Astrocyte of the hippocampus (primary cell): Measurements from ENCODE around the gene CAMTA1.
A peak's percentile ranks its signal among the peaks of the same experiment; 100 is the strongest.

ENCODE experiments used
- DNase-seq: peaks from one replicate; pipeline ENCODE4 v3.0.0; 2011; ENCODE audit warnings: low read depth, low spot score

CAMTA1 gene

GRCh38 chr1:7667625-7668218 is 882.5 kb downstream of the CAMTA1 start:
- peak; percentile 96 for DNase-seq

- peak; percentile 80 for DNase-seq
Measured at GRCh38 chr1:7669559-7670311, 884.5 kb downstream of the CAMTA1 start.

- no peak for DNase-seq
Measured at GRCh38 chr1:7670334-7671145, 885.3 kb downstream of the CAMTA1 start.

GRCh38 chr1:7671146-7671465 is 885.9 kb downstream of the CAMTA1 start:
- no peak for DNase-seq

- DNase-seq = no peak
Measured at GRCh38 chr1:7671676-7672075, 886.4 kb downstream of the CAMTA1 start.

- DNase-seq = no peak
Measured at GRCh38 chr1:7672864-7673263, 887.6 kb downstream of the CAMTA1 start.

- no peak for DNase-seq
Measured at GRCh38 chr1:7674972-7675371, 889.7 kb downstream of the CAMTA1 start.

GRCh38 chr1:7675431-7676273 is 890.4 kb downstream of the CAMTA1 start:
- no peak for DNase-seq

- no peak for DNase-seq
Measured at GRCh38 chr1:7676274-7676945, 891.2 kb downstream of the CAMTA1 start.

GRCh38 chr1:7677111-7677510 is 891.9 kb downstream of the CAMTA1 start:
- DNase-seq = no peak

- DNase-seq = no peak
Measured at GRCh38 chr1:7677815-7678214, 892.6 kb downstream of the CAMTA1 start.

- no peak for DNase-seq
Measured at GRCh38 chr1:7678491-7679158, 893.4 kb downstream of the CAMTA1 start.

GRCh38 chr1:7679159-7679872 is 894.1 kb downstream of the CAMTA1 start:
- no peak for DNase-seq

- DNase-seq = no peak
Measured at GRCh38 chr1:7679873-7680206, 894.6 kb downstream of the CAMTA1 start.

GRCh38 chr1:7680207-7680954 is 895.1 kb downstream of the CAMTA1 start:
- DNase-seq = peak; percentile 81

- no peak for DNase-seq
Measured at GRCh38 chr1:7680955-7681268, 895.7 kb downstream of the CAMTA1 start.

GRCh38 chr1:7681401-7681800 is 896.1 kb downstream of the CAMTA1 start:
- DNase-seq = no peak

GRCh38 chr1:7683521-7683920 is 898.3 kb downstream of the CAMTA1 start:
- DNase-seq = no peak

GRCh38 chr1:7684132-7684531 is 898.9 kb downstream of the CAMTA1 start:
- DNase-seq = no peak
